ENCODE results near the gene ZCCHC4.

The ZCCHC4 gene

GRCh38 chr4:25312496-25313200 lies at the start of gene ZCCHC4:
TSS of gene ZCCHC4 (plus strand) at chr4:25312774. CDS start at chr4:25312810, 36 bp downstream.
- no peaks in the 10 kb centered on the region for H3K79me2 ChIP-seq (ENCODE audit: insufficient read depth, low read depth)
- no peaks in the 10 kb centered on the region for H3K36me3 ChIP-seq (ENCODE audit: insufficient read depth)
- no peaks in the 10 kb centered on the region for H4K20me1 ChIP-seq (ENCODE audit: insufficient read depth)
- H3K9ac ChIP-seq = peak within 1 kb of the TSS; percentile 66; the same call in 1 of the 2 replicates
- peak; percentile 84 for TF ChIP-seq CTCF (conservative IDR thresholded peaks at IDR 0.05; ENCODE audit: low read depth, low read length)
- H3K4me3 ChIP-seq (IDR thresholded peaks at IDR 0.05; ENCODE audit: insufficient read depth, low read depth, low read length) = no peak within 1 kb of the TSS
- peak within 1 kb of the TSS; percentile 69 for H2AFZ ChIP-seq (ENCODE audit: low read depth)
- H3K27me3 ChIP-seq (ENCODE audit: insufficient read depth, low read depth) = no peaks in the 10 kb centered on the region
- H3K4me2 ChIP-seq = peak within 1 kb of the TSS; percentile 71
- H3K4me1 ChIP-seq (ENCODE audit: low read depth, poor library complexity, severe bottlenecking) = peaks cover 14% of the 10 kb centered on the region
- H3K27ac ChIP-seq = peak within 1 kb of the TSS; percentile 38; the same call in 1 of the 2 replicates

- no peak overlapping the region for H2AFZ ChIP-seq (ENCODE audit: low read depth)
- TF ChIP-seq CTCF (conservative IDR thresholded peaks at IDR 0.05; ENCODE audit: low read depth, low read length) = no peak
- H3K27ac ChIP-seq = no peak overlapping the region
- H3K27me3 ChIP-seq (ENCODE audit: insufficient read depth, low read depth) = no peaks in the 10 kb centered on the region
- H3K4me2 ChIP-seq = no peak overlapping the region
- H3K4me1 ChIP-seq (ENCODE audit: low read depth, poor library complexity, severe bottlenecking) = no peaks in the 10 kb centered on the region
- H3K36me3 ChIP-seq (ENCODE audit: insufficient read depth) = no peaks in the 10 kb centered on the region
- no peak overlapping the region for H3K9ac ChIP-seq
- no peaks in the 10 kb centered on the region for H3K79me2 ChIP-seq (ENCODE audit: insufficient read depth, low read depth)
- H4K20me1 ChIP-seq (ENCODE audit: insufficient read depth) = no peaks in the 10 kb centered on the region
- no peak overlapping the region for H3K4me3 ChIP-seq (IDR thresholded peaks at IDR 0.05; ENCODE audit: insufficient read depth, low read depth, low read length)
These were observed 40.7 kb upstream of the ZCCHC4 start for GRCh38 chr4:25271866-25272265.

- H3K36me3 ChIP-seq (ENCODE audit: insufficient read depth) = no peaks in the 10 kb centered on the region
- H3K9ac ChIP-seq = no peak overlapping the region
- no peak overlapping the region for H2AFZ ChIP-seq (ENCODE audit: low read depth)
- H4K20me1 ChIP-seq (ENCODE audit: insufficient read depth) = no peaks in the 10 kb centered on the region
- TF ChIP-seq CTCF (conservative IDR thresholded peaks at IDR 0.05; ENCODE audit: low read depth, low read length) = no peak
- H3K27ac ChIP-seq = no peak overlapping the region
- H3K4me2 ChIP-seq = no peak overlapping the region
- H3K27me3 ChIP-seq (ENCODE audit: insufficient read depth, low read depth) = no peaks in the 10 kb centered on the region
- H3K79me2 ChIP-seq (ENCODE audit: insufficient read depth, low read depth) = no peaks in the 10 kb centered on the region
- no peaks in the 10 kb centered on the region for H3K4me1 ChIP-seq (ENCODE audit: low read depth, poor library complexity, severe bottlenecking)
- H3K4me3 ChIP-seq (IDR thresholded peaks at IDR 0.05; ENCODE audit: insufficient read depth, low read depth, low read length) = no peak overlapping the region
These were observed 32.4 kb upstream of the ZCCHC4 start for GRCh38 chr4:25280210-25280609.

- H3K4me2 ChIP-seq = no peak overlapping the region
- H3K27ac ChIP-seq = no peak overlapping the region
- H3K36me3 ChIP-seq (ENCODE audit: insufficient read depth) = no peaks in the 10 kb centered on the region
- no peak overlapping the region for H2AFZ ChIP-seq (ENCODE audit: low read depth)
- no peaks in the 10 kb centered on the region for H3K79me2 ChIP-seq (ENCODE audit: insufficient read depth, low read depth)
- H3K4me3 ChIP-seq (IDR thresholded peaks at IDR 0.05; ENCODE audit: insufficient read depth, low read depth, low read length) = no peak overlapping the region
- no peak for TF ChIP-seq CTCF (conservative IDR thresholded peaks at IDR 0.05; ENCODE audit: low read depth, low read length)
- H4K20me1 ChIP-seq (ENCODE audit: insufficient read depth) = no peaks in the 10 kb centered on the region
- H3K4me1 ChIP-seq (ENCODE audit: low read depth, poor library complexity, severe bottlenecking) = no peaks in the 10 kb centered on the region
- H3K27me3 ChIP-seq (ENCODE audit: insufficient read depth, low read depth) = no peaks in the 10 kb centered on the region
- no peak overlapping the region for H3K9ac ChIP-seq
These were observed 28.6 kb upstream of the ZCCHC4 start for GRCh38 chr4:25283948-25284347.
